H1 (cell line): Measurements from ENCODE around the gene F11R. TPM values are rescaled to one million over a fixed set of nuclear protein-coding genes. Genes with fewer than 3 reads are reported as not detected.
A peak's percentile ranks its signal among the peaks of the same experiment; 100 is the strongest.

ENCODE experiments used
- CTCF ChIP-seq, 3 experiments: IDR thresholded peaks; 1 replicate in 2 of 3; 2 replicates in 1 of 3; pipeline versions ENCODE4 v1.5.1 to v1.6.1; 2011; ENCODE audit warnings: low read length in 3 of 3, mild to moderate bottlenecking in 3 of 3, inconsistent platforms in 2 of 3, low read depth in 1 of 3, moderate library complexity in 1 of 3; ENCODE audit not compliant: insufficient read depth in 1 of 3; ENCODE audit errors: control extremely low read depth in 1 of 3
- EP300 ChIP-seq, 2 experiments: IDR thresholded peaks; 1 replicate in 1 of 2; 2 replicates in 1 of 2; pipeline ENCODE4 v1.6.1; 2011 to 2012; ENCODE audit warnings: low read depth in 2 of 2, low read length in 2 of 2, mild to moderate bottlenecking in 2 of 2, borderline replicate concordance in 1 of 2, inconsistent platforms in 1 of 2, moderate library complexity in 1 of 2
- RAD21 ChIP-seq, 2 experiments: IDR thresholded peaks in 1 of 2; conservative IDR thresholded peaks in 1 of 2; 2 replicates each; pipeline ENCODE4 v1.6.1; 2011; ENCODE audit warnings: low read depth in 2 of 2, low read length in 2 of 2, improper control_type of control experiment in 1 of 2, inconsistent platforms in 1 of 2, mild to moderate bottlenecking in 1 of 2, moderate library complexity in 1 of 2
- SIN3A ChIP-seq, 2 experiments: IDR thresholded peaks in 1 of 2; conservative IDR thresholded peaks in 1 of 2; 2 replicates each; pipeline ENCODE4 v1.6.1; 2011 to 2012; ENCODE audit warnings: low read length in 2 of 2, improper control_type of control experiment in 1 of 2, low read depth in 1 of 2, mild to moderate bottlenecking in 1 of 2
- polyA plus RNA-seq, 7 experiments: library from polyadenylated mRNA; depleted of rRNA in 3 of 7; stranded (reverse) in 5 of 7; unstranded in 2 of 7; fragments of >200 nt in 5 of 7; fragments of 200-250 nt in 2 of 7; gene quantifications; 1 replicate in 5 of 7; 2 replicates in 1 of 7; 4 replicates in 1 of 7; pipeline versions ENCODE4 v1.2.1 to v1.2.3, GENCODE V29; 2011 to 2013; ENCODE audit warnings: missing spikeins in 2 of 7, mixed read lengths in 2 of 7
- total RNA-seq: library from RNA; stranded (reverse); fragmentation: NEBNext Ultra II Directional; extraction: Animal tissue kit (Norgen Biotek cat#: 25700); gene quantifications from 2 replicates; pipeline ENCODE4 v1.2.1, GENCODE V29; 2021

The F11R gene
- total and polyA plus RNA-seq, 2 of the 8 experiments (the other 6 are each of a cell fraction or from before 2014, with no cell fraction given), result 159 to 200 TPM

- TF ChIP-seq CTCF (IDR thresholded peaks at IDR 0.05; ENCODE audit: control extremely low read depth in 1 of 3, insufficient read depth in 1 of 3, low read depth in 1 of 3, low read length in 3 of 3) (peak; percentile 85 to 97 (median 88)), SIN3A (conservative IDR thresholded peaks at IDR 0.05 in 1 of 2, IDR thresholded peaks at IDR 0.05 in 1 of 2; ENCODE audit: low read depth in 1 of 2, low read length in 2 of 2) (no peak), EP300 (IDR thresholded peaks at IDR 0.05; ENCODE audit: borderline replicate concordance in 1 of 2, low read depth in 2 of 2, low read length in 2 of 2) (no peak), RAD21 (IDR thresholded peaks at IDR 0.05 in 1 of 2, conservative IDR thresholded peaks at IDR 0.05 in 1 of 2; ENCODE audit: low read depth in 2 of 2, low read length in 2 of 2) (peak; percentile 77 to 87)
These were observed 69.4 kb downstream of the F11R start (continued) for GRCh38 chr1:160951443-160952128.
